ENCODE data around the gene ADARB1. TPM values are rescaled to one million over a fixed set of nuclear protein-coding genes. Genes with fewer than 3 reads are reported as not detected.

ADARB1 gene
- polyA plus RNA-seq, 1 of the 3 experiments (the other 2 are of a cell fraction), result 7.8 TPM

GRCh38 chr21:45108034-45108790 lies 33.8 kb downstream of the ADARB1 start:
- no peak overlapping the region for H3K4me3 ChIP-seq (ENCODE audit: low read depth in 2 of 2, low read length in 1 of 2)
- no peak overlapping the region for H3K27ac ChIP-seq (ENCODE audit: low read depth in 2 of 2, low read length in 1 of 2)
- no peak overlapping the region for H3K4me2 ChIP-seq
- H3K4me1 ChIP-seq (ENCODE audit: control insufficient read depth in 1 of 2, insufficient read depth in 2 of 2, low read depth in 1 of 2, low read length in 1 of 2), result peaks cover 12% of the 10 kb centered on the region in 2 experiments; a peak in 2 of 4 replicates
- no peak overlapping the region for H2AFZ ChIP-seq (ENCODE audit: low read depth)
- H4K20me1 ChIP-seq (ENCODE audit: insufficient read depth), result no peaks in the 10 kb centered on the region
- H3F3A ChIP-seq (replicated peaks; ENCODE audit: insufficient read depth), result no peaks in the 10 kb centered on the region
- no peaks in the 10 kb centered on the region for H3K9me3 ChIP-seq
- WGBS (ENCODE audit: low lambda C conversion rate), result 95% methylated on average over 6 of the region's 6 CpGs
- TF ChIP-seq GATA2 (CRISPR knock-in tag; IDR thresholded peaks at IDR 0.05) (no peak), RFX5 (IDR thresholded peaks at IDR 0.05; ENCODE audit: low read length) (no peak), MAX (IDR thresholded peaks at IDR 0.05; ENCODE audit: low read depth) (no peak), NRF1 (IDR thresholded peaks at IDR 0.05; ENCODE audit: low read depth, low read length) (no peak), FOXM1 (IDR thresholded peaks at IDR 0.05; ENCODE audit: low read depth) (no peak), SMC3 (IDR thresholded peaks at IDR 0.05; ENCODE audit: low read depth, low read length) (no peak), FOXJ3 (CRISPR knock-in tag; IDR thresholded peaks at IDR 0.05) (no peak), SIN3A (IDR thresholded peaks at IDR 0.05; ENCODE audit: borderline replicate concordance, low read depth, low read length) (no peak), CHD2 (IDR thresholded peaks at IDR 0.05; ENCODE audit: low read length, partially characterized antibody) (no peak), MXI1 (IDR thresholded peaks at IDR 0.05; ENCODE audit: low read depth, low read length) (no peak), ZBTB33 (IDR thresholded peaks at IDR 0.05; ENCODE audit: borderline replicate concordance, low read depth) (no peak), YY1 (IDR thresholded peaks at IDR 0.05; ENCODE audit: low read depth) (no peak), USF2 (IDR thresholded peaks at IDR 0.05; ENCODE audit: borderline replicate concordance, low read depth, low read length) (no peak), MEF2A (IDR thresholded peaks at IDR 0.05; ENCODE audit: borderline replicate concordance, low read depth) (no peak)
- TF ChIP-seq, protein P1, sequence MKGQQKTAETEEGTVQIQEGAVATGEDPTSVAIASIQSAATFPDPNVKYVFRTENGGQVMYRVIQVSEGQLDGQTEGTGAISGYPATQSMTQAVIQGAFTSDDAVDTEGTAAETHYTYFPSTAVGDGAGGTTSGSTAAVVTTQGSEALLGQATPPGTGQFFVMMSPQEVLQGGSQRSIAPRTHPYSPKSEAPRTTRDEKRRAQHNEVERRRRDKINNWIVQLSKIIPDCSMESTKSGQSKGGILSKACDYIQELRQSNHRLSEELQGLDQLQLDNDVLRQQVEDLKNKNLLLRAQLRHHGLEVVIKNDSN (IDR thresholded peaks at IDR 0.05; ENCODE audit: borderline replicate concordance, low read depth), result no peak
- TF ChIP-seq, protein P2, sequence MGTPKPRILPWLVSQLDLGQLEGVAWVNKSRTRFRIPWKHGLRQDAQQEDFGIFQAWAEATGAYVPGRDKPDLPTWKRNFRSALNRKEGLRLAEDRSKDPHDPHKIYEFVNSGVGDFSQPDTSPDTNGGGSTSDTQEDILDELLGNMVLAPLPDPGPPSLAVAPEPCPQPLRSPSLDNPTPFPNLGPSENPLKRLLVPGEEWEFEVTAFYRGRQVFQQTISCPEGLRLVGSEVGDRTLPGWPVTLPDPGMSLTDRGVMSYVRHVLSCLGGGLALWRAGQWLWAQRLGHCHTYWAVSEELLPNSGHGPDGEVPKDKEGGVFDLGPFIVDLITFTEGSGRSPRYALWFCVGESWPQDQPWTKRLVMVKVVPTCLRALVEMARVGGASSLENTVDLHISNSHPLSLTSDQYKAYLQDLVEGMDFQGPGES (IDR thresholded peaks at IDR 0.05; ENCODE audit: low read depth, low read length), result no peak
- ChIA-PET POLR2A (no interaction called here), CTCF (interaction anchor here (0.9 to 6.7 kb wide), 3 partner anchors 9 to 21 kb away, joined by 4 to 46 read pairs (median 7); no protein-coding TSS in a partner anchor)
- peaks cover 16% of the 10 kb centered on the region; the same call in 1 of the 2 replicates for H3K79me2 ChIP-seq (ENCODE audit: insufficient read depth)
- H3K27me3 ChIP-seq (ENCODE audit: insufficient read depth), result no peaks in the 10 kb centered on the region
- no peaks in the 10 kb centered on the region for H3K36me3 ChIP-seq (replicated peaks in 1 of 2; ENCODE audit: control insufficient read depth in 1 of 2, insufficient read depth in 2 of 2, low read length in 1 of 2)
- no peak for DNase-seq
- no peaks in the 10 kb centered on the region for H3K9me2 ChIP-seq
- no peak overlapping the region for H3K9ac ChIP-seq
